GM19463 (cell line): Measurements from ENCODE around the gene LRRFIP2.
"Not testable (repeated sequence)": the region's sequence is repeated elsewhere in the genome, so short reads cannot be mapped to it uniquely, and the experiment has no call there.

ENCODE experiments used
- ATAC-seq: cut with Tn5 transposase; IDR thresholded peaks from one replicate; pipeline ENCODE4 v1.9.1; 2021; ENCODE audit warnings: mild to moderate bottlenecking, moderate library complexity; ENCODE audit not compliant: unreplicated experiment

LRRFIP2 gene

GRCh38 chr3:37189109-37189508 lies 14.7 kb upstream of the LRRFIP2 start:
- no peak for ATAC-seq

GRCh38 chr3:37183976-37184375 lies 9.6 kb upstream of the LRRFIP2 start:
- no peak for ATAC-seq

- ATAC-seq = no peak
Measured at GRCh38 chr3:37183375-37183831, 9.0 kb upstream of the LRRFIP2 start.

- no peak for ATAC-seq
Measured at GRCh38 chr3:37182816-37183215, 8.4 kb upstream of the LRRFIP2 start.

GRCh38 chr3:37181756-37182155 lies 7.4 kb upstream of the LRRFIP2 start:
- no peak for ATAC-seq

- ATAC-seq = no peak
Measured at GRCh38 chr3:37179144-37179967, 5.0 kb upstream of the LRRFIP2 start.

GRCh38 chr3:37173806-37174205 lies 576 bp downstream of the LRRFIP2 start:
- no peak for ATAC-seq

- ATAC-seq = no peak
Measured at GRCh38 chr3:37171144-37171543, 3.2 kb downstream of the LRRFIP2 start.

GRCh38 chr3:37170513-37170912 lies 3.9 kb downstream of the LRRFIP2 start:
- ATAC-seq = no peak

- ATAC-seq = no peak
Measured at GRCh38 chr3:37170060-37170459, 4.3 kb downstream of the LRRFIP2 start.

GRCh38 chr3:37168896-37169295 lies 5.5 kb downstream of the LRRFIP2 start:
- no peak for ATAC-seq

GRCh38 chr3:37163262-37164015 lies 10.9 kb downstream of the LRRFIP2 start:
- peak; percentile 46 for ATAC-seq

GRCh38 chr3:37162501-37163245 lies 11.7 kb downstream of the LRRFIP2 start:
- ATAC-seq = peak; percentile 85

- no peak for ATAC-seq
Measured at GRCh38 chr3:37161351-37161750, 13.0 kb downstream of the LRRFIP2 start.

GRCh38 chr3:37155782-37156181 lies 18.6 kb downstream of the LRRFIP2 start:
- no peak for ATAC-seq

GRCh38 chr3:37154668-37155314 lies 19.6 kb downstream of the LRRFIP2 start:
- ATAC-seq = no peak

GRCh38 chr3:37150621-37151020 lies 23.8 kb downstream of the LRRFIP2 start:
- ATAC-seq = no peak

GRCh38 chr3:37149257-37149656 lies 25.1 kb downstream of the LRRFIP2 start:
- ATAC-seq = no peak

GRCh38 chr3:37148208-37148607 lies 26.2 kb downstream of the LRRFIP2 start:
- ATAC-seq = no peak

GRCh38 chr3:37147666-37148065 lies 26.7 kb downstream of the LRRFIP2 start:
- no peak for ATAC-seq

- ATAC-seq = not testable (repeated sequence)
Measured at GRCh38 chr3:37146927-37147326, 27.5 kb downstream of the LRRFIP2 start.
